Smooth muscle cell (in vitro differentiated cells): ENCODE data around the gene TMOD2. TPM values are rescaled to one million over a fixed set of nuclear protein-coding genes. Genes with fewer than 3 reads are reported as not detected.

ENCODE experiments used
- DNase-seq: peaks from one replicate; lab custom pipeline; 2025; ENCODE audit not compliant: unreplicated experiment; lab: John Stamatoyannopoulos, UW
- H2AFZ ChIP-seq: fragments of 200-600 bp; sonication (generic); 2 replicates; pipeline ENCODE4 v1.6.0; 2016; ENCODE audit warnings: antibody characterized with exemption, low read depth, mild to moderate bottlenecking
- H3F3A ChIP-seq: fragments of 200-600 bp; sonication (generic); 2 replicates; pipeline ENCODE4 v1.6.0; 2017; ENCODE audit warnings: antibody characterized with exemption, low read depth
- H3K27ac ChIP-seq: fragments of 200-600 bp; sonication (generic); 2 replicates; pipeline ENCODE4 v1.5.1; 2016; ENCODE audit warnings: low read depth, mild to moderate bottlenecking
- H3K27me3 ChIP-seq: fragments of 200-600 bp; sonication (generic); 2 replicates; pipeline ENCODE4 v1.6.1; 2016; ENCODE audit warnings: low read depth, mild to moderate bottlenecking
- H3K36me3 ChIP-seq: fragments of 200-600 bp; sonication (generic); 2 replicates; pipeline ENCODE4 v1.5.1; 2016; ENCODE audit warnings: low read depth
- H3K4me1 ChIP-seq: fragments of 200-600 bp; sonication (generic); 2 replicates; pipeline ENCODE4 v1.5.1; 2016; ENCODE audit warnings: low read depth
- H3K4me2 ChIP-seq: fragments of 200-600 bp; sonication (generic); 2 replicates; pipeline ENCODE4 v1.6.0; 2016; ENCODE audit warnings: mild to moderate bottlenecking
- H3K4me3 ChIP-seq: fragments of 200-600 bp; sonication (generic); 2 replicates; pipeline ENCODE4 v1.5.1; 2016; ENCODE audit warnings: mild to moderate bottlenecking
- H3K79me2 ChIP-seq: fragments of 200-600 bp; sonication (generic); 2 replicates; pipeline ENCODE4 v1.6.0; 2016; ENCODE audit warnings: low read depth, mild to moderate bottlenecking
- H3K9ac ChIP-seq: fragments of 200-600 bp; sonication (generic); 2 replicates; pipeline ENCODE4 v1.6.0; 2016; ENCODE audit warnings: low read depth
- H3K9me3 ChIP-seq: fragments of 200-600 bp; sonication (generic); replicated peaks from 2 replicates; pipeline ENCODE4 v1.5.1; 2016; ENCODE audit warnings: low read depth
- H4K20me1 ChIP-seq: fragments of 200-600 bp; sonication (generic); 2 replicates; pipeline ENCODE4 v1.6.0; 2016; ENCODE audit warnings: low read depth
- WGBS: methylation state at CpG from one replicate; pipeline ENCODE4 v1.1.7; 2016; ENCODE audit warnings: low lambda C conversion rate; 5-methylcytosine and 5-hydroxymethylcytosine counted together
- polyA plus RNA-seq: library from polyadenylated mRNA; unstranded; fragments of >200 nt; fragmentation: Nextera tagmentation; extraction: Ambion mirVana; gene quantifications from 2 replicates; pipeline ENCODE4 v1.2.1, GENCODE V29; 2016
- total RNA-seq: library from RNA; depleted of rRNA; stranded (reverse); fragments of >200 nt; gene quantifications from 2 replicates; pipeline ENCODE4 v1.2.3, GENCODE V29; 2014
- TF ChIP-seq, protein P1 (sequence below): fragments of 200-600 bp; sonication (generic); IDR thresholded peaks from 2 replicates; pipeline ENCODE4 v1.5.1; 2017; ENCODE audit warnings: borderline replicate concordance, mild to moderate bottlenecking, antibody characterized with exemption; ENCODE audit not compliant: insufficient read depth, poor library complexity, severe bottlenecking

TMOD2 gene
- total RNA-seq: 4.2 and 7.8 TPM in 2 replicates
- 1.5 and 1.7 TPM in 2 replicates for polyA plus RNA-seq

DNA sequence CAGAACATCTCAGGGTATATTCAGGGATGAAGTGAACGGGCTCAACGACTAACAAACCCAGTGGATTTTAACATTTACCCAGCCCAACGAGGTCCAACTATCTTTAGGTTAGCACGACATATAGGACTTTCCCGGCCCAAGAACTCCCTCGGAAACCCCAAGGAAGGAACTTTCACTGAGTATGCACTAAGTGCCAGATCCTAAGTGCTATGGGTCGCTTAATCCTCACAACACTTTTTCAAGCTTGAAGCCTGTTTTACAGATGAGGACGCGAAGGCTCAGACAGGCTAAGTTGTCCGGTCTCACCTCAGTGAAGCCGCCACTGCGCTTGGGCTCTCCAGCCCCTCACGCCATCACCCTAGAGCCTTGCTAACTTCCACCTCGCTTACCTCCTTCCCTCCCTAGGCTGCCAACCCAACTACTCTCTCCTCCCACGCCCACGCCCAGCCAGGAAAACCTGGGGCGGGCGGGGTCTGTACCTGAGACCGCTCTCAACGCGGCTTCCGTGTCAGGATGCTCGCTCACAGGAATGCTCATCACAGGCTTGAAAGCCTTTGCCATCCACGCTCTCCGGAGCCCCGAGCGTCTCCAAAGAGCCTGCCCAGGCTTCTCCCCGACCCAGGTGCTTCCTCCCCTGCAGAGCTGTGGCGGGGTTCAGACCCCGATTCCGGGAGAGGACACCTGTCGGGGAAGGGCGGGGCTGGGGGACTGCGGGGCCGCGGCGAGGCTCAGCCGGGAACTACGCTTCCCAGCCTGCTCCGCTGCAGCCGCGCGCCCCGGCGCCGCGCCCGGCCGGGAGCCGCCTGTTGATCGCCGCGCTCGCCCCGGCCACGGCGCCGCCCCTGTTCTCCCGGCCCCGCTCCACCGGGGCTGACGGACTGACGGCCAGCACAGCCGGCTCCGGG, at the start of gene TMOD2:
Gene TMOD2, plus strand, starts transcription at position 806 of the 905 bp plus-strand sequence. CDS start 14,845 bp downstream, outside the sequence.
- Histone ChIP-seq H3K79me2 (no peaks in the 10 kb centered on the region), H3K27me3 (peaks cover 43% of the 10 kb centered on the region), H3K9me3 (no peaks in the 10 kb centered on the region), H2AFZ (peak within 1 kb of the TSS; percentile 93), H4K20me1 (no peaks in the 10 kb centered on the region), H3K4me1 (peaks cover 7% of the 10 kb centered on the region), H3K27ac (no peak within 1 kb of the TSS), H3K4me2 (peak within 1 kb of the TSS; percentile 95), H3F3A (no peaks in the 10 kb centered on the region), H3K9ac (no peak within 1 kb of the TSS), H3K4me3 (peak within 1 kb of the TSS; percentile 75), H3K36me3 (no peaks in the 10 kb centered on the region)
- WGBS: 6% methylated on average over 64 of the region's 65 CpGs
- no peak for DNase-seq
- TF ChIP-seq, protein P1, sequence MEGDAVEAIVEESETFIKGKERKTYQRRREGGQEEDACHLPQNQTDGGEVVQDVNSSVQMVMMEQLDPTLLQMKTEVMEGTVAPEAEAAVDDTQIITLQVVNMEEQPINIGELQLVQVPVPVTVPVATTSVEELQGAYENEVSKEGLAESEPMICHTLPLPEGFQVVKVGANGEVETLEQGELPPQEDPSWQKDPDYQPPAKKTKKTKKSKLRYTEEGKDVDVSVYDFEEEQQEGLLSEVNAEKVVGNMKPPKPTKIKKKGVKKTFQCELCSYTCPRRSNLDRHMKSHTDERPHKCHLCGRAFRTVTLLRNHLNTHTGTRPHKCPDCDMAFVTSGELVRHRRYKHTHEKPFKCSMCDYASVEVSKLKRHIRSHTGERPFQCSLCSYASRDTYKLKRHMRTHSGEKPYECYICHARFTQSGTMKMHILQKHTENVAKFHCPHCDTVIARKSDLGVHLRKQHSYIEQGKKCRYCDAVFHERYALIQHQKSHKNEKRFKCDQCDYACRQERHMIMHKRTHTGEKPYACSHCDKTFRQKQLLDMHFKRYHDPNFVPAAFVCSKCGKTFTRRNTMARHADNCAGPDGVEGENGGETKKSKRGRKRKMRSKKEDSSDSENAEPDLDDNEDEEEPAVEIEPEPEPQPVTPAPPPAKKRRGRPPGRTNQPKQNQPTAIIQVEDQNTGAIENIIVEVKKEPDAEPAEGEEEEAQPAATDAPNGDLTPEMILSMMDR: no peak

DNA sequence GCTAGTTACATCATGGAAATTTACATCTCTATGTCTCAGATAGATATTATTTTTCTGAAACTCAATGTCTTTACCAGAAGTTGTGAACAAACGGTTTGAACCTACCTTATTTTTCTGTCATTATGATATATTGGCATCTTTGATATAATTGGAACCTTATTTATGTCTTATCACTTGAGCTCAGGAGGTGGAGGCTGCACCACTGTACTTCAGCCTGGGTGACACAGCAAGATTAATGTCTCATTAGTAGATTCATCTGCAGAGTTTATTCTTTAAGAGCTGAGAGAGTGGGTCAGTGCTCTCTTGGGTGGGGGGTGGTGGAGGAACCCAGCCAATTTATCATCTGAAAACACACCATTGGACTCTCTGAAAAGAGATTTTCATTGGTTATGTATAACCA, 48.7 kb upstream of the TMOD2 start:
- Histone ChIP-seq H3K27me3 (no peaks in the 10 kb centered on the region), H3K9me3 (no peaks in the 10 kb centered on the region), H3K4me1 (no peaks in the 10 kb centered on the region), H3K4me3 (no peak overlapping the region), H3K36me3 (no peaks in the 10 kb centered on the region), H3K79me2 (no peaks in the 10 kb centered on the region), H3K4me2 (no peak overlapping the region), H4K20me1 (no peaks in the 10 kb centered on the region), H3K27ac (no peak overlapping the region), H3K9ac (no peak overlapping the region), H2AFZ (no peak overlapping the region), H3F3A (peaks cover 8% of the 10 kb centered on the region)
- DNase-seq: no peak
- TF ChIP-seq, protein P1: no peak
- 97% methylated on average over 1 of the region's 1 CpG for WGBS

- Histone ChIP-seq H3K9me3 (no peaks in the 10 kb centered on the region), H3K9ac (no peak overlapping the region), H3K79me2 (no peaks in the 10 kb centered on the region), H3K36me3 (no peaks in the 10 kb centered on the region), H4K20me1 (no peaks in the 10 kb centered on the region), H3F3A (peaks cover 17% of the 10 kb centered on the region), H2AFZ (no peak overlapping the region), H3K4me3 (no peak overlapping the region), H3K27ac (peak overlapping the region; percentile 86), H3K4me2 (peak overlapping the region; percentile 77), H3K27me3 (no peaks in the 10 kb centered on the region), H3K4me1 (no peaks in the 10 kb centered on the region)
- WGBS: 20% methylated on average over 5 of the region's 5 CpGs
- no peak for DNase-seq
- TF ChIP-seq, protein P1: no peak
Measured at GRCh38 chr15:51706291-51706690, 45.1 kb upstream of the TMOD2 start.
